Measurements from ENCODE around the gene ICE1. TPM values are rescaled to one million over a fixed set of nuclear protein-coding genes. Genes with fewer than 3 reads are reported as not detected.

The ICE1 gene
- total RNA-seq, 2 donors from 2014 or later: 17.2 to 18.5 TPM

- H3K9me3 ChIP-seq: no peaks in the 10 kb centered on the region
- H3K27ac ChIP-seq: no peak overlapping the region
- H3K4me1 ChIP-seq: no peaks in the 10 kb centered on the region
- TF ChIP-seq, protein P1, sequence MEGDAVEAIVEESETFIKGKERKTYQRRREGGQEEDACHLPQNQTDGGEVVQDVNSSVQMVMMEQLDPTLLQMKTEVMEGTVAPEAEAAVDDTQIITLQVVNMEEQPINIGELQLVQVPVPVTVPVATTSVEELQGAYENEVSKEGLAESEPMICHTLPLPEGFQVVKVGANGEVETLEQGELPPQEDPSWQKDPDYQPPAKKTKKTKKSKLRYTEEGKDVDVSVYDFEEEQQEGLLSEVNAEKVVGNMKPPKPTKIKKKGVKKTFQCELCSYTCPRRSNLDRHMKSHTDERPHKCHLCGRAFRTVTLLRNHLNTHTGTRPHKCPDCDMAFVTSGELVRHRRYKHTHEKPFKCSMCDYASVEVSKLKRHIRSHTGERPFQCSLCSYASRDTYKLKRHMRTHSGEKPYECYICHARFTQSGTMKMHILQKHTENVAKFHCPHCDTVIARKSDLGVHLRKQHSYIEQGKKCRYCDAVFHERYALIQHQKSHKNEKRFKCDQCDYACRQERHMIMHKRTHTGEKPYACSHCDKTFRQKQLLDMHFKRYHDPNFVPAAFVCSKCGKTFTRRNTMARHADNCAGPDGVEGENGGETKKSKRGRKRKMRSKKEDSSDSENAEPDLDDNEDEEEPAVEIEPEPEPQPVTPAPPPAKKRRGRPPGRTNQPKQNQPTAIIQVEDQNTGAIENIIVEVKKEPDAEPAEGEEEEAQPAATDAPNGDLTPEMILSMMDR (IDR thresholded peaks at IDR 0.05): no peak
- H3K36me3 ChIP-seq: no peaks in the 10 kb centered on the region
- H3K4me3 ChIP-seq: no peak overlapping the region
- no peaks in the 10 kb centered on the region for H3K27me3 ChIP-seq
- no peak for DNase-seq (ENCODE audit: low spot score)
Observed at GRCh38 chr5:5522336-5522735, 99.9 kb downstream of the ICE1 start.

GRCh38 chr5:5523066-5523505 is 100.6 kb downstream of the ICE1 start:
- no peaks in the 10 kb centered on the region for H3K4me1 ChIP-seq
- no peaks in the 10 kb centered on the region for H3K36me3 ChIP-seq
- H3K4me3 ChIP-seq: no peak overlapping the region
- H3K27me3 ChIP-seq: no peaks in the 10 kb centered on the region
- TF ChIP-seq, protein P1 (IDR thresholded peaks at IDR 0.05): no peak
- DNase-seq (ENCODE audit: low spot score): no peak
- H3K9me3 ChIP-seq: no peaks in the 10 kb centered on the region
- no peak overlapping the region for H3K27ac ChIP-seq

- TF ChIP-seq, protein P1 (IDR thresholded peaks at IDR 0.05): no peak
- Histone ChIP-seq H3K36me3 (no peaks in the 10 kb centered on the region), H3K4me3 (no peak overlapping the region), H3K4me1 (no peaks in the 10 kb centered on the region), H3K9me3 (no peaks in the 10 kb centered on the region), H3K27me3 (no peaks in the 10 kb centered on the region), H3K27ac (no peak overlapping the region)
- DNase-seq (ENCODE audit: low spot score): no peak
Observed at GRCh38 chr5:5524327-5524726, 101.8 kb downstream of the ICE1 start.

DNA sequence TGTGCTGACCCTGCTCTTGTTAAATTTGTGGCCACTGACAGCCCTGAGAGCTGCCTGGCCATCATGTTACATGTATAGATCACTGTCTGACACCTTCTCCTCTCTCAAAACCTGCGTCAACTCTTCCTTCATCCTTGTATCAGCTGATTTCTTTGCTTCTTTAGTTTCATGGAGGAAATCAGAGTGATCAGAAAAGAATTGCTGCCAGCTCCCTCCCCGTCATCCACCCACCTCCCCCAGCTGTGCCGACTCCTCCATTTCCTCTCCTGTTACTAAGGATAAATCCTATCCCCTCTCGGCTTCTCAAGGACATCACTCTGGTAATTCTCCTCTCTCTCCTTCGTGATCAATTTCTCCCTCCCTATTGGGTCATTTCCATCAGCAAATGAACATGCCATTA is 108.9 kb downstream of the ICE1 start:
- Histone ChIP-seq H3K4me1 (no peaks in the 10 kb centered on the region), H3K4me3 (no peak overlapping the region), H3K27me3 (no peaks in the 10 kb centered on the region), H3K36me3 (no peaks in the 10 kb centered on the region), H3K9me3 (no peaks in the 10 kb centered on the region), H3K27ac (no peak overlapping the region)
- TF ChIP-seq, protein P1 (IDR thresholded peaks at IDR 0.05): no peak
- DNase-seq (ENCODE audit: low spot score): no peak

DNA sequence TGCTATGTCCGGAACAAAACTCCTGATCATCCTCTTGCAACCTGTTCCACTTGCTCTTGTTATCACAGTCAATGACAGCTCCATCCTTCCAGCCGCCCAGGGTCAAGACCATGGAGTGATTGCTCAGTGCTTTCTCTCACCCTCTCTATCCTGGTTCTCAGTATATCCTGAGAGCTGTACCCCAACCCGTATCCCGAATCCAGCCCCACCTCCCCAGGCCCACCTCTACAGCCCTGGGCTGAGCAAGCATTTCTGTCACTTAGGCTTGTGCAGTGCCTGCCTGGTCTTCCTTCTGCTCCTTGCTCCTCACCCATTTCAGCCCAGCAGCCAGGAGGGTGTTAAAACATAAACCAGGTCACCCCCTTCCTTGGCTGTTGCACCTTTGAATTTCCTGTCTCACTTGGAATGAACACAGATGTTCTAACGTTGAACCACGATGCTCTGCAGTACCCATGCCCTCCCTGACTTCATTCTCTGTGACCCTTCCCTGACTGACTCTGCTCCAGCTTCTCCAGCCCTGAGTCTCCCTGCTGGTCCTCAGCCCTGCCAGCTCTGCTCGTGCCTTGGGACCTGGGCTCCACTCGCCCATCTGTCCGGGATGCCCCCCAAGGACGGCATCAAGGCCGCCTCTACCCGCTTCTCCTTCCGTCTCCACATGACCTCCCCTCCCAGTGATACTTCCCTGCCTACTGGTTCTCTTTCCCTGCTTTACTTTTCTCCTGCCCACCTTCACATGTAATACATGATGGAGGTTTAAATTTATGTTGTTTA is 110.0 kb downstream of the ICE1 start:
- TF ChIP-seq, protein P1 (IDR thresholded peaks at IDR 0.05): no peak
- DNase-seq (ENCODE audit: low spot score): no peak
- Histone ChIP-seq H3K27me3 (no peaks in the 10 kb centered on the region), H3K9me3 (no peaks in the 10 kb centered on the region), H3K36me3 (no peaks in the 10 kb centered on the region), H3K27ac (no peak overlapping the region), H3K4me3 (no peak overlapping the region), H3K4me1 (no peaks in the 10 kb centered on the region)

DNA sequence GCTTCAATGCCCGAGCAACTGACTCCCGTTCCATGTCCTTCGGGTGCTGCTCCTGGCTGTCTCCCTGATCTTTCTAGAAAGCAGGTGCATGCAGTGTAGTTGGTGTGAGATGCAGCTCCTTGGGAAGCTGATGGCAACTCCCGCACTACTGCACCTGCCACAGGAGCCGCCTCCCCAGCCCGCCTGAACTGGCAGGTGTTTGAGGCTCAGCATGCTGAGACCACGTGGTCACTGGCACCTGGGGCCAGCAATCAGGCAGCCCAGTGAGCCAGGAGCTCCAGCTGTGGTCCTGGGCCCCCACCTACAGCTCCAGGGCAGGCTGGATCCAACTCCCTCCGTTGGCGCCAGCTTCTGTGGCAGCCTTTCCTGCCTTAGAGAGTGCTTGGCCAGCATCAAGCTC is 111.5 kb downstream of the ICE1 start:
- TF ChIP-seq, protein P1 (IDR thresholded peaks at IDR 0.05): no peak
- Histone ChIP-seq H3K9me3 (no peaks in the 10 kb centered on the region), H3K4me3 (no peak overlapping the region), H3K4me1 (no peaks in the 10 kb centered on the region), H3K27ac (no peak overlapping the region), H3K36me3 (no peaks in the 10 kb centered on the region), H3K27me3 (no peaks in the 10 kb centered on the region)
- no peak for DNase-seq (ENCODE audit: low spot score)

Measured in right atrium auricular region (tissue), 2 donors.